ENCODE data around the gene NTSR1. TPM values are rescaled to one million over a fixed set of nuclear protein-coding genes. Genes with fewer than 3 reads are reported as not detected.

NTSR1 gene
- total and polyA plus RNA-seq, 9 donors, result 0.05 to 0.23 (median 0.08) TPM; not detected in 5

DNA sequence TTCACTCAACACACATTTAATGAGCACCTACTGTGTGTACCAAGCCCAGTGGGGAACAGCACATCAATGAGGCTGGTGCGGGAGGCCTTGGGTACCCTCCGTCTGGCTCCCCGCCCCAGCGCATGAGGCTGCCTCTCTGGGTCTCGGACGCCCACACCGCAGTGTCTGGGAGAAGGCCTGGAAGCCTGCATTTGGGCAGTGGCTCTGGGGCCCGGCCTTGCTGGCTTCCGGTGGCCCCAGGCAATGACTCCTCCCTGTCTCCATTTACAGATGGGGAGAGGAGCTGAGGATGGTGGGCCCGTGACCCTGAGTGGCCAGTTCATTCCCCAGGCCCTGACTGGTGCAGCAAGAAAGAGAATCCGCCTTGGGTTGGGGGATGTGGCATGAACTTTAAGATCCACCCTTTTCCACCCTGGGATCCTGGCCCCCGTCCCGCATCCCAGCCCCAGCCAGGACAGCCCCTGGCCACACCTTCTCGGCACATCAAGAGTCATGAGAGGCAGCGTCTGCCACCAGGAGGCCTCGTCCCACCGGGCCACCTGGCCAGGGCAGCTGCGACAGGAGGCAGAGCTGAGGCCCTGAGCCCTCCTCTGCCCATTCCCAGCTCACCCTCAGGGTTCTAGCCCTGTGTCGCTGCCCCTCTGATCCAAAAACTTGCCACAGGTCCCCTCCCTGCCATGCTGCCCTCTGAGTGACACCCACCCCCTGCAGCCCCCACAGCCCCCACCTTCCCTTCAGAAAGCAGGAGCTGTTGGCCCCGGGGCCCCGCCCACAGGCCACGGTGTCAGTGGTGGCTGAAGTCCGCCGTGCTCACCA is 70.2 kb downstream of the NTSR1 start:
- DNase-seq, result no peak
- Histone ChIP-seq H3K27me3 (no peaks in the 10 kb centered on the region), H3K36me3 (no peaks in the 10 kb centered on the region), H3K4me1 (ENCODE audit: insufficient read depth) (no peaks in the 10 kb centered on the region), H3K9me3 (no peaks in the 10 kb centered on the region), H3K4me3 (no peak overlapping the region), H3K27ac (no peak overlapping the region)
- intact Hi-C loops (cut with DNase I), result no loop called here
- 74 to 80% (median 80%) methylated on average over 23 to 24 of the region's 24 CpGs for WGBS, 3 donors
- TF ChIP-seq EP300 (IDR thresholded peaks at IDR 0.05) (no peak), POLR2A (IDR thresholded peaks at IDR 0.05) (no peak)
- TF ChIP-seq, protein P1, sequence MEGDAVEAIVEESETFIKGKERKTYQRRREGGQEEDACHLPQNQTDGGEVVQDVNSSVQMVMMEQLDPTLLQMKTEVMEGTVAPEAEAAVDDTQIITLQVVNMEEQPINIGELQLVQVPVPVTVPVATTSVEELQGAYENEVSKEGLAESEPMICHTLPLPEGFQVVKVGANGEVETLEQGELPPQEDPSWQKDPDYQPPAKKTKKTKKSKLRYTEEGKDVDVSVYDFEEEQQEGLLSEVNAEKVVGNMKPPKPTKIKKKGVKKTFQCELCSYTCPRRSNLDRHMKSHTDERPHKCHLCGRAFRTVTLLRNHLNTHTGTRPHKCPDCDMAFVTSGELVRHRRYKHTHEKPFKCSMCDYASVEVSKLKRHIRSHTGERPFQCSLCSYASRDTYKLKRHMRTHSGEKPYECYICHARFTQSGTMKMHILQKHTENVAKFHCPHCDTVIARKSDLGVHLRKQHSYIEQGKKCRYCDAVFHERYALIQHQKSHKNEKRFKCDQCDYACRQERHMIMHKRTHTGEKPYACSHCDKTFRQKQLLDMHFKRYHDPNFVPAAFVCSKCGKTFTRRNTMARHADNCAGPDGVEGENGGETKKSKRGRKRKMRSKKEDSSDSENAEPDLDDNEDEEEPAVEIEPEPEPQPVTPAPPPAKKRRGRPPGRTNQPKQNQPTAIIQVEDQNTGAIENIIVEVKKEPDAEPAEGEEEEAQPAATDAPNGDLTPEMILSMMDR (IDR thresholded peaks at IDR 0.05), result no peak

DNA sequence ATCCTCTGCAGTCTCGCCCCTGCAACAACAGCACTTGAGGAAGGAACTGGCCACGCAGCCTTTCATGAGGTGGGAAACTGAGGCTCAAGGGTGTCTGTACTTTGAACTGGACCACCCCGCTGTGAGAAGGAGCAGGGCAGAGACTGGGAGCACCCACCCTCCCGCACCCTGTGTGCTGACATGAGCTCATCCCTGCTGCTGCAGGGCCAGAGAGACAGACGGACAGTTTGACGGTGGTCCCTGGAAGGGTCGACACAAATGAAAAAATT is 70.7 kb downstream of the NTSR1 start:
- H3K9me3 ChIP-seq, result no peaks in the 10 kb centered on the region
- H3K36me3 ChIP-seq, result no peaks in the 10 kb centered on the region
- H3K4me3 ChIP-seq, result no peak overlapping the region
- TF ChIP-seq POLR2A (IDR thresholded peaks at IDR 0.05), result no peak
- no peak for TF ChIP-seq EP300 (IDR thresholded peaks at IDR 0.05)
- TF ChIP-seq, protein P1 (IDR thresholded peaks at IDR 0.05), result no peak
- WGBS, 3 donors, result 88 to 95% (median 92%) methylated on average over 7 of the region's 7 CpGs
- intact Hi-C loops (cut with DNase I), result no loop called here
- H3K27me3 ChIP-seq, result no peaks in the 10 kb centered on the region
- H3K27ac ChIP-seq, result no peak overlapping the region
- no peaks in the 10 kb centered on the region for H3K4me1 ChIP-seq (ENCODE audit: insufficient read depth)
- no peak for DNase-seq

DNA sequence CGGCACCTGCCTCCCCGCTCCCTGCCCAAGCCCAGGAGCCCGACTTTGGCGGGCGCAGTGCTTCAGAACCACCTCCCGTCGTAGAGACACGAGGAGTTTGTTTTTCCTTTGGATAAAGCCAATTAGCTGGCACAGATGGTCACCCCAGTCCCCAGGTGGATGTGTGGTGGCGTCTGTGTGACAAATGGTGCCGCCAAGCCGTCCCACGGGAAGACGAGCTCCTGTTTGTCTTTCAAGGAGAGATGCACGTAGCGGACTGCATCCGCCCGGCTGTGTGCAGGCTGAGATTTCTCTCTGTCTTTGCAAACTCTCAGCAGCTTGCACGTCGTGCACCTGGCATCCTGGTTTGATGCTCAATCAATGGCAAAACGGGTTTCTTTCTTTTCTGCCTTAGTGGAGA is 71.6 kb downstream of the NTSR1 start:
- no peaks in the 10 kb centered on the region for H3K36me3 ChIP-seq
- TF ChIP-seq, protein P1 (IDR thresholded peaks at IDR 0.05), result no peak
- TF ChIP-seq EP300 (IDR thresholded peaks at IDR 0.05), result no peak
- no peak for TF ChIP-seq POLR2A (IDR thresholded peaks at IDR 0.05)
- H3K27ac ChIP-seq, result no peak overlapping the region
- H3K4me3 ChIP-seq, result no peak overlapping the region
- no peak for DNase-seq
- H3K4me1 ChIP-seq (ENCODE audit: insufficient read depth), result no peaks in the 10 kb centered on the region
- no peaks in the 10 kb centered on the region for H3K9me3 ChIP-seq
- intact Hi-C loops (cut with DNase I), result loop anchor here in 3 of 4 donors (10.0 kb wide), 2 partner anchors 275 to 285 kb away; no protein-coding TSS in a partner anchor
- no peaks in the 10 kb centered on the region for H3K27me3 ChIP-seq
- WGBS, 3 donors, result 38 to 70% (median 58%) methylated on average over 20 of the region's 20 CpGs

DNA sequence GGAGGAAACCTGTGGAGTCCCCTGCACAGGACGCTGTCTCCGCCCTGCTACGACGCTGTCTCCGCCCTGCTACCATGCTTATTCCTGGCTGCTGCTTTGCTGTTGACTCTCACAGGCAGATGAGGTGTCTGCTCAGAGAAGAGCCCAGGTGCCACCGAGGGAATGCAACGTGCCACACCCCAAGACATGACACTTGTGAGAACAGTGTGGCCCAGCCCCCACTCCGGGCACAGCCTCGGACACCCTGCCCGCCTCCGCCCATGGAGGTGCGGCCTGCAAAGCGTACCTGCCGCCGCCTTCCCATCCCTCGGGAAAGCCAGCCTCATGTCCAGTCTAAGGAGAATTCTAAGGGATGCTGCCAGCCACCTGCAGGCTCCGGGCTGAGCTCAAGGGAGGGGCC is 72.1 kb downstream of the NTSR1 start:
- H3K4me1 ChIP-seq (ENCODE audit: insufficient read depth), result no peaks in the 10 kb centered on the region
- H3K9me3 ChIP-seq, result no peaks in the 10 kb centered on the region
- no peaks in the 10 kb centered on the region for H3K36me3 ChIP-seq
- intact Hi-C loops (cut with DNase I), result loop anchor here in 3 of 4 donors (10.0 kb wide), 2 partner anchors 276 to 286 kb away; no protein-coding TSS in a partner anchor
- H3K27ac ChIP-seq, result no peak overlapping the region
- H3K4me3 ChIP-seq, result no peak overlapping the region
- 68 to 87% (median 72%) methylated on average over 17 of the region's 17 CpGs for WGBS, 3 donors
- H3K27me3 ChIP-seq, result no peaks in the 10 kb centered on the region
- DNase-seq, result no peak
- TF ChIP-seq EP300 (IDR thresholded peaks at IDR 0.05) (no peak), POLR2A (IDR thresholded peaks at IDR 0.05) (no peak)
- TF ChIP-seq, protein P1 (IDR thresholded peaks at IDR 0.05), result no peak

Measured in ovary (tissue), 9 donors.